GM12801 (cell line): ENCODE results near the gene FAU.

Experiments
- TF ChIP-seq, protein P1 (sequence below): IDR thresholded peaks from one replicate; pipeline ENCODE4 v1.5.1; 2011; ENCODE audit warnings: control low read depth; ENCODE audit not compliant: insufficient read length; ENCODE audit errors: extremely low read depth

Gene FAU

DNA sequence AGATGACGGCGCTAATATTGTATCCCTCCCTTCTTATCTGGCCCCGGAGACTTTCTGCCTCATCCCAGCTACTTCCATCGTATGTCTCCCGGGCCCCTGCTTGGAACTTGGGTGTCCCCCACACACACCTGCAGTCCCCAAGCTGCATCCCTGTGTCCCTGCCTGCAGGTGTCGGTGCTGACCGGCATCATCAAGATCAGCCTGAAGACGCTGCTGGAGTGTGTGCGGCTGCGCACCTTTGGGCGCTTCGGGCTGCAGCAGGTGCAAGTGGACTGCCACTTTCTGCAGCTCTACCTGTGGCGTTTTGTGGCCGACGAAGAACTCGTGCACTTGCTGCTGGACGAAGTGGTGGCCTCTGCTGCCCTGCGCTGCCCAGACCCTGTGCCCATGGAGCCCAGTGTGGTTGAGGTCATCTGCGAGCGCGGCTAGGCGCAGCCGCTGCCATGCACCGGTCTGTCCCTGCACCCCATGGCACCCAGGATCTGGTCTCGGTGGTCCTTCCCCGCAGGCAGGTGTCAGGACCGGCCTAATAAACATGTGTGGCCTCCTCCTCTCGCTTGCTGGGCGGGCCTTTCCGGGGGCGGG lies 10.7 kb downstream of the FAU start:
- TF ChIP-seq, protein P1, sequence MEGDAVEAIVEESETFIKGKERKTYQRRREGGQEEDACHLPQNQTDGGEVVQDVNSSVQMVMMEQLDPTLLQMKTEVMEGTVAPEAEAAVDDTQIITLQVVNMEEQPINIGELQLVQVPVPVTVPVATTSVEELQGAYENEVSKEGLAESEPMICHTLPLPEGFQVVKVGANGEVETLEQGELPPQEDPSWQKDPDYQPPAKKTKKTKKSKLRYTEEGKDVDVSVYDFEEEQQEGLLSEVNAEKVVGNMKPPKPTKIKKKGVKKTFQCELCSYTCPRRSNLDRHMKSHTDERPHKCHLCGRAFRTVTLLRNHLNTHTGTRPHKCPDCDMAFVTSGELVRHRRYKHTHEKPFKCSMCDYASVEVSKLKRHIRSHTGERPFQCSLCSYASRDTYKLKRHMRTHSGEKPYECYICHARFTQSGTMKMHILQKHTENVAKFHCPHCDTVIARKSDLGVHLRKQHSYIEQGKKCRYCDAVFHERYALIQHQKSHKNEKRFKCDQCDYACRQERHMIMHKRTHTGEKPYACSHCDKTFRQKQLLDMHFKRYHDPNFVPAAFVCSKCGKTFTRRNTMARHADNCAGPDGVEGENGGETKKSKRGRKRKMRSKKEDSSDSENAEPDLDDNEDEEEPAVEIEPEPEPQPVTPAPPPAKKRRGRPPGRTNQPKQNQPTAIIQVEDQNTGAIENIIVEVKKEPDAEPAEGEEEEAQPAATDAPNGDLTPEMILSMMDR = no peak

DNA sequence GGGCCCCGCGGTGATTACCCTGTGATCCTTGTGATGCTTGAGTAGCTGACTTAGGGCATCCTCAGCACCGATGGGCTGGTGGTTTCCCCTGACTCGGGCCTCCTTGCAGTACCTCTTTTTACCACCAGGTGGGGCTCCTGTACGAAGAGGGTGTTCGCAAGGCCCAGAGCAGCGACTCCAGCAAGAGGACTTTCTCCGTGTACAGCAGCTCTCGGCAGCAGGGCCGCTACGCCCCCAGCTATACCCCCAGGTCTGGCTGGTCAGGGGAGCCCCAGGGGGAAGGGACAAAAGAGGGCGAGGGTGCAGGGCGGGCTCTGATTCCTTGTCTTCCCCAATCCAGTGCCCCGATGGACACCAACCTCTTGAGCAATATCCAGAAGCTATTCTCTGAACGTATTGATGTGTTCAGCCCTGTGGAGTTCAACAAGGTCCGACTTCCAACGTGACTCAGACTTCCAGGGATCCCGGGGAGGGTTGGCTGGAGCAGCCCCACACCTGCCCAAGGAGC lies 11.5 kb downstream of the FAU start:
- TF ChIP-seq, protein P1 = peak; percentile 76

DNA sequence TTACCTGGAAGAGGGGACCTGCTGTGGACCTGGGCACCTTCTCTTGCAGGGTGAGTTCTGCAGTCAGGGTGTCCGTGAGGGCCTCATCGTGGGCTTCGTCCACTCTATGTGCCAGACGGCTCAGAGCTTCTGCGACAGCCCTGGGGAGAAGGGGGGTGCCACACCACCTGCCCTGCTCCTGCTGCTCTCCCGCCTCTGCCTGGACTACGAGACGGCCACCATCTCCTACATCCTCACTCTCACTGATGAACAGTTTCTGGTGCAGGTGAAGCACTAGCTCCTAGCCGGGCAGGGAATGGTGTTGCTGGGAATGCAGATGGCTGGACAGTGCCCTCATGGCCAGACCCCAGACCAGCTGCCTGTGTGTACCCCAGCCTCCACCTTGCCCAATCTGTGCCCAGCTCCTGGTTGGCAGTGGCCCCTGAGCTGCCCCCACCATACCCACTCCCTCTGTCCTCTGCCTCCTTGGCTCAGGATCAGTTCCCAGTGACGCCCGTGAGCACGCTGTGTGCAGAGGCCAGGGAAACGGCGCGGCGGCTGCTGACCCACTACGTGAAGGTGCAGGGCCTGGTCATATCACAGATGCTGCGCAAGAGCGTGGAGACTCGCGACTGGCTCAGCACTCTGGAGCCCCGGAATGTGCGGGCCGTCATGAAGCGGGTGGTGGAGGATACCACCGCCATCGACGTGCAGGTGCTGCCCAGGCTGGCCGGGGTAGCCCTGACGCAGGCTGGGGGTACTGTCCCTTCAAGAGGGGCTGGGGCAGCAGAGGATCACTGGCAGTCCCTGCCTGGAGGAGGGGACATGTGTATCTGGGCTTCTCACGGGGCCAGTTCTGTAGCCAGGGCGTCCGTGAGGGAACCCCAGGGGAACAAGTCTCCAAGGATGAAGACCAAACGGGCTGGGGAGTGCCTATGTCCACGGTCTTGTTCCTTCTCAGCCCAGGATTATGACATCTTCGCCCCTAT lies 12.4 kb downstream of the FAU start:
- TF ChIP-seq, protein P1 = no peak

DNA sequence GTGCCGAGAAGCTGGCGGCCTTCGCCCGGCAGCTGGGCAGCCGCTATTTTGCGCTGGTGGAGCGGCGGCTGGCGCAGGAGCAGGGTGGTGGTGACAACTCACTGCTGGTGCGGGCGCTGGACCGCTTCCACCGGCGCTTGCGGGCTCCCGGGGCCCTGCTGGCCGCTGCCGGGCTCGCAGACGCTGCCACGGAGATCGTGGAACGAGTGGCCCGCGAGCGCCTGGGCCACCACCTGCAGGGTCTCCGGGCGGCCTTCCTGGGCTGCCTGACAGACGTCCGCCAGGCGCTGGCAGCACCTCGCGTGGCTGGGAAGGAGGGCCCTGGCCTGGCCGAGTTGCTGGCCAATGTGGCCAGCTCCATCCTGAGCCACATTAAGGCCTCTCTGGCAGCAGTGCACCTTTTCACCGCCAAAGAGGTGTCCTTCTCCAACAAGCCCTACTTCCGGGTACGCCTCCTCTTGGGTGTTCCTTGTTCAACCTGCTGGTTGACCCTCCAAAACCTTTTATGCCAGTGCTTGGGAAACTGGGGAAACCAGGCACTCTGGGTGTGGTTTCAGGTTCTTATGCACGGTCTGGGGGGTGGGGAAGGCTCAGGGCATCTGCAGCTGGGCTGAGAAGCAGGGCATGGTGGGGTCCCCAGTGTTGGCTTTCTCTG lies 13.3 kb downstream of the FAU start:
- TF ChIP-seq, protein P1 = no peak

DNA sequence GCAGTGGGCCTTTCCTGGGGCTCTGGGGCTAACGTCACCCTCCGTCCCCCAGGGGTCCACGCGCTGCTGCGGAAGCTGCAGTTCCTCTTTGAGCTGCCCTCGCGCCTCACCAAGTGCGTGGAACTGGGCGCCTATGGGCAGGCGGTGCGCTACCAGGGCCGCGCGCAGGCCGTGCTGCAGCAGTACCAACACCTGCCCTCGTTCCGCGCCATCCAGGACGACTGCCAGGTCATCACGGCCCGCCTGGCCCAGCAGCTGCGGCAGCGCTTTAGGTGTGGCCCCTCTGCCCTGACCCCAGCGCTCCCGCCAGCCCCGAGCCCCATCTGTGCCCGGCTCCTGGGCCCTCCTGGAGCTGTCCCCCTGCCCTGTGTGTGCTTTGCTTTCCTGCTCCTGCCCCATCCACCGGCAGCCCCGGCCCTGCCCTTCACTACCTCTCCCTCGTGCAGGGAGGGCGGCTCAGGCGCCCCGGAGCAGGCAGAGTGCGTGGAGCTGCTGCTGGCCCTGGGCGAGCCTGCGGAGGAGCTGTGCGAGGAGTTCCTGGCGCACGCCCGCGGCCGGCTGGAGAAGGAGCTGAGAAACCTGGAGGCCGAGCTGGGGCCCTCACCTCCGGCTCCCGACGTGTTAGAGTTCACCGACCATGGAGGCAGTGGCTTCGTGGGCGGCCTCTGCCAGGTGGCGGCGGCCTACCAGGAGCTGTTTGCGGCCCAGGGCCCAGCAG lies 14.0 kb downstream of the FAU start:
- TF ChIP-seq, protein P1 = no peak

DNA sequence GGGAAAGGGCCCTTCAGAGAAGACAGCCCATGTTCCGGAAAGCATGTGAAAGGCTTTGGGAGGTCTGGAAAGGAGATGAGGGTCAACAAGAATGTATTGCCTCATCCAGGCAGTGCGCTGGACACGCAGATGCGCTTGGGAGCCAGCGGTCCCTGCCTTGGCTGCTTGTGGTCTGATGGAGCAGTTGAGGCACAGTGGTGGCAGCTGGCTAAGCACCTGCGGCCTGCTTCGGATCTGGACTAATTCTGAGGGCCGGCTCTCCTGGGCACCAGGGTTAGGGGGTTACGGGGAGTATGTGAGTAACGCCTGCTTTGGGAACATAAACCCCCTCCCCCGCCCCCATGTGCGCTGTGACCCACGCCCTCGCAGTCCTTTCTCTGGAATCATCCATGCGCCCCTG lies 14.9 kb downstream of the FAU start:
- TF ChIP-seq, protein P1 = no peak
